AG04450 (cell line): Measurements from ENCODE around the gene HIGD2A. TPM values are rescaled to one million over a fixed set of nuclear protein-coding genes. Genes with fewer than 3 reads are reported as not detected.

Experiments used
- CTCF ChIA-PET: fragments of 300-600, 350-600 bp; formaldehyde crosslinking; extraction: SDS; loops from one replicate; lab custom pipeline; 2022; ENCODE audit warnings: antibody characterized with exemption, inconsistent platforms; lab: Charles Lee
- POLR2A ChIA-PET: fragments of 350-600 bp; formaldehyde crosslinking; extraction: SDS; loops from one replicate; lab custom pipeline; 2021; ENCODE audit warnings: antibody characterized with exemption, inconsistent platforms; lab: Yijun Ruan, JAX
- DNase-seq: peaks from one replicate; pipeline ENCODE4 v3.0.0-alpha.2; 2011; ENCODE audit warnings: low read depth, low spot score
- H3K27ac ChIP-seq: one replicate; pipeline ENCODE4 v1.5.1; 2012; ENCODE audit warnings: low read depth, low read length, control low read depth
- H3K27me3 ChIP-seq: one replicate; pipeline ENCODE4 v1.6.0; 2012; ENCODE audit warnings: low read length; ENCODE audit not compliant: control insufficient read depth, insufficient read depth
- H3K4me3 ChIP-seq: 2 replicates; pipeline ENCODE4 v1.5.1; 2011; ENCODE audit warnings: mild to moderate bottlenecking, low read depth, low read length, control low read depth
- H3K9me3 ChIP-seq: 2 replicates; pipeline ENCODE4 v1.5.1; 2012; ENCODE audit warnings: low read length; ENCODE audit not compliant: control insufficient read depth, insufficient read depth
- polyA plus RNA-seq: library from polyadenylated mRNA; depleted of rRNA; stranded (reverse); fragments of >200 nt; gene quantifications from 2 replicates; pipeline ENCODE4 v1.2.3, GENCODE V29; 2011
- TF ChIP-seq, protein P1 (sequence below): IDR thresholded peaks from 2 replicates; pipeline ENCODE4 v1.5.1; 2011; ENCODE audit warnings: low read depth, low read length, control low read depth, inconsistent platforms

HIGD2A gene
- polyA plus RNA-seq, 1 experiment, result 71.4 TPM

DNA sequence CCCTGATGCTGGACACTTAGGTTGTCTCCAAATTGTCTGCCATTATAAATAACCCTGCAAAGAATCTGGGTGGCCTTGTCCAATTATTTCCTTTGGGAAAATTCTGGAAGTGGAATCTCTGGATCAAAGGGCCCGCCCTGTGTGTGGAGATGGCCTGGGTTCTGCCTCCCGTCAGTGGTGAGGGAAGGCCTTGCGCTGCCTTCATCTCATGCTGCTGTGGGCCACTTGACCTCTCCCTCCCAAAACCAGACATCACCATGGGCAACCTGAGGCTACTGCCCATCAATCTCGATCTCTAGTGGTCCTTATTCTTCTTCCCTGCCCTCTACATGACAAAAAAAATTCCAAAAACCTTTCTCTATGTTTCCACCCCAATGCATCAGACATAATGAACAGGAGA lies 21.2 kb downstream of the HIGD2A start:
- TF ChIP-seq, protein P1, sequence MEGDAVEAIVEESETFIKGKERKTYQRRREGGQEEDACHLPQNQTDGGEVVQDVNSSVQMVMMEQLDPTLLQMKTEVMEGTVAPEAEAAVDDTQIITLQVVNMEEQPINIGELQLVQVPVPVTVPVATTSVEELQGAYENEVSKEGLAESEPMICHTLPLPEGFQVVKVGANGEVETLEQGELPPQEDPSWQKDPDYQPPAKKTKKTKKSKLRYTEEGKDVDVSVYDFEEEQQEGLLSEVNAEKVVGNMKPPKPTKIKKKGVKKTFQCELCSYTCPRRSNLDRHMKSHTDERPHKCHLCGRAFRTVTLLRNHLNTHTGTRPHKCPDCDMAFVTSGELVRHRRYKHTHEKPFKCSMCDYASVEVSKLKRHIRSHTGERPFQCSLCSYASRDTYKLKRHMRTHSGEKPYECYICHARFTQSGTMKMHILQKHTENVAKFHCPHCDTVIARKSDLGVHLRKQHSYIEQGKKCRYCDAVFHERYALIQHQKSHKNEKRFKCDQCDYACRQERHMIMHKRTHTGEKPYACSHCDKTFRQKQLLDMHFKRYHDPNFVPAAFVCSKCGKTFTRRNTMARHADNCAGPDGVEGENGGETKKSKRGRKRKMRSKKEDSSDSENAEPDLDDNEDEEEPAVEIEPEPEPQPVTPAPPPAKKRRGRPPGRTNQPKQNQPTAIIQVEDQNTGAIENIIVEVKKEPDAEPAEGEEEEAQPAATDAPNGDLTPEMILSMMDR, result no peak
- H3K27ac ChIP-seq, result no peak overlapping the region
- DNase-seq, result no peak
- H3K9me3 ChIP-seq, result no peaks in the 10 kb centered on the region; the same call in 1 of the 2 replicates
- H3K27me3 ChIP-seq, result no peaks in the 10 kb centered on the region
- POLR2A ChIA-PET, result no interaction called here
- H3K4me3 ChIP-seq, result no peak overlapping the region
- CTCF ChIA-PET, result interaction anchor here (3.4 kb wide), 1 partner anchor 38 kb away, joined by 22 read pairs; the partner anchor contains the start of gene FAF2

DNA sequence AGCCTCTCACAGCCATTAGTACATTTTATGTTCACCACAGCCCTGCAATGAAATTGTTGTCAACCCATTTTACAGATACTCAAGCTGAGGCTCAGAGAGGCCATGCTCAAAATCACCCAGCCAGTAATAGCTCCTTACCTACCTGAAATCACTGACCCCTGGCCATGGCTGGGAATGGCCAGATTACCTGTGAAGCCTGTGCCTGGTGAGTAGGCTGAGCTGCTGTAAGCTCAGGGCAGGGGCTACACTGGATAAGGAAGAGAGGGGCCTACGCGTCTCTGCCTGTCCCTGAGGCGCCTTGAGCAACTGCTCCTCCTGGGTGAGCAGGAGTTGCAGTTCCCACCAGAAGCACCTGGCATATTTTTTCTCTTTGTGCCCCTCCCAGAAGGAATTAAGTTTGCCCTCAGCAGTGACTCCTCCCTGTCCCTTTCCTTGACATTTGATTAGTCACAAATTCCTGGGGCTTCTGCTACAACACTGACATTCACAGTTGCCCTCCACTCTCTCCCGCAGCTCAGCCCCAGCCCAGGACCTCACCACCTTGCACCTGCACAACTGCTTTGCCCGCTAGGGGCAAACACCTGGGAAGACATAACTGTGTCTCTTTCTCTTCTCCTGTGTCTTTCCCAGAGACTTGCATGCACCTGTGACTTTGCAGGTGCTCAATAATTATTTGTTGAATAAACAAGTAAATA lies 22.1 kb downstream of the HIGD2A start:
- TF ChIP-seq, protein P1, result no peak
- no peaks in the 10 kb centered on the region; the same call in 1 of the 2 replicates for H3K9me3 ChIP-seq
- H3K27ac ChIP-seq, result no peak overlapping the region
- no peak overlapping the region for H3K4me3 ChIP-seq
- ChIA-PET POLR2A (no interaction called here), CTCF (interaction anchor here (3.4 kb wide), 1 partner anchor 37 kb away, joined by 22 read pairs; the partner anchor contains the start of gene FAF2)
- no peaks in the 10 kb centered on the region for H3K27me3 ChIP-seq
- no peak for DNase-seq

DNA sequence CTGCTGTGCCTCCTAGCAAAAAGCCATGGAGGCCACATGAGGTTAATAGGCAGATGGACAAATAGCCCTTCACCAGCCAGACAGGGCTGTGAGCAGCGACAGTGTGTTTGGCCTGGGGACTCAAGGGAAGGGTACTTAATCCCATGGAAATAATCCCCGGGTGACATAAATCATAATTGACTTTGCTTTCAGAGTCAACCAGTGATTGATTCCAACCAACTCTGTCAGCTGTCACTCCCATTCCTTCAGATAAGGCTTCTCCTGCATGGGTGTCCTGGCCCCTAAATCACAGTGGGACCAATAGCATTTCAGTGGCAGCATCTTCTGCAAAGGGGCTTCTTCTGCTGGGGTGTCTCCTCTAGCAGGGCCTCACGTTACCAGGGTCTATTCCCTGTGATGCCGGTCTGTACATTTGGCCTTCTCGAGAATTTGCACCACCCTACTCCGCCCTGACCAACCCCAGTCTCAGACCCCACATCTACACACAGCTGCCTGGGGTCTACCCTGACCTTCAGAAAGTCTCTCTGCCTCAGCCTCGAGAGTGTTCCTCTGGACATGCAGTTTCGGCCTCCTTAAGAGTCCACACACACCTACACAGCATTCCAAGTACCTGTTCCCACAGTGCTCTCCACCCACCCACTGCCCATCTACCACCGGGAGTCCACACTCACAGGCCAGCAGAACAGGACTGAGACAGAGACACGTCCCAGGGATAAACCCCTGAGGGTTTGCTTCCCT lies 24.1 kb downstream of the HIGD2A start:
- TF ChIP-seq, protein P1, result no peak
- no peak for DNase-seq
- CTCF ChIA-PET, result interaction anchor here (0.9 kb wide), 1 partner anchor 683 kb away, joined by 3 read pairs; no protein-coding TSS in a partner anchor
- Histone ChIP-seq H3K27ac (no peak overlapping the region), H3K4me3 (no peak overlapping the region), H3K9me3 (no peaks in the 10 kb centered on the region; the same call in 1 of the 2 replicates), H3K27me3 (no peaks in the 10 kb centered on the region)
- POLR2A ChIA-PET, result interaction anchor here (1.1 kb wide), 1 partner anchor 23 kb away, joined by 3 read pairs; no protein-coding TSS in a partner anchor

DNA sequence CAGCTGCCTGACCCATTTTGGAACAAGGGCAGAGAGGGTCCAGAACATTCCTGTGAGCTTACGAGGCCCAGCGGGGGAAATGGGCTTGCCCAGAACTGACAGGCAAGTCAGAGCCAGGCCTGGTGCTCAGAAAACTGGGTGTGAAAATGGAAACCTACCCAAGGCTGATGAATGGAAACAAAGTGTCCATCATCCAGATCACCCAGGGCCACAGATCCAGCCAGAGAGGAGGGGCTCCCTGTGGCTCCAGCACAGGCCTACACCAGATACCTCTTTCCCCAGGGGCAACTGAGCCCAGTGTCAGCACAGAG lies 24.7 kb downstream of the HIGD2A start:
- Histone ChIP-seq H3K9me3 (no peaks in the 10 kb centered on the region; the same call in 1 of the 2 replicates), H3K27ac (no peak overlapping the region), H3K27me3 (no peaks in the 10 kb centered on the region), H3K4me3 (no peak overlapping the region)
- DNase-seq, result no peak
- TF ChIP-seq, protein P1, result no peak
- ChIA-PET CTCF (interaction anchor here (0.6 to 1.1 kb wide), 3 partner anchors 24 to 684 kb away, joined by 3 to 5 read pairs (median 3); no protein-coding TSS in a partner anchor), POLR2A (interaction anchor here (1.1 kb wide), 1 partner anchor 24 kb away, joined by 3 read pairs; no protein-coding TSS in a partner anchor)
